ENCODE measurements around the gene BOC.

Gene BOC

DNA sequence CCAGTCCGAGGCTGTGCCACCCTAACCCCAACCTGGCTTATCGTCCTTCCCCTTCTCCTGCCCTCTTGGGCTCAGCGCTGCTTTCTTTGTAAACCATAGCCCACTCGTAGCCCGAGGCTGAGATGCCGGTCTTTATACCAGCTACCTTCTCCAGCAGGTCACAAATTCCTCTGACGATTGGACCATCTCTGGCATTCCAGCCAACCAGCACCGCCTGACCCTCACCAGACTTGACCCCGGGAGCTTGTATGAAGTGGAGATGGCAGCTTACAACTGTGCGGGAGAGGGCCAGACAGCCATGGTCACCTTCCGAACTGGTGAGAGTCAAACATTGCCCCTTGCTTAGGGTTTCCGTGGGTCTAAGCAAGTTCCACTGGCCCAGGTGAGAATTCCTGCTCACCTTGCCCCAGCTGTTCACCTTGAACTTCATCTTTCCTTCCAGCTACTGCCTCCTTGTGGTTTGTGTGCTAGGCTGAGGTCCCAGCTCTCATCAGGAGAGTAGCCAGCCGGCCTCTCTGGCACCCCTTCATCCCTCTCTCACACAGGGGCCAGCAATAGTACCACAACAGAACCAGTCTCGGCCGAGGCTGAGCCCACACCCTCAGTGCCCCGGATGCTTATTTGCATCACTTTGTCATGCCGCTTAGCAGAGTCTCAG lies 66.7 kb downstream of the BOC start:
- Histone ChIP-seq H3K4me3 (replicated peaks; ENCODE audit: insufficient read depth, low read length) (no peak overlapping the region), H3K27me3 (ENCODE audit: insufficient read depth, poor library complexity, severe bottlenecking) (no peaks in the 10 kb centered on the region), H3K27ac (replicated peaks) (no peak overlapping the region)
- DNase-seq (ENCODE audit: low read depth in 1 of 2, low spot score in 1 of 2): no peak
- TF ChIP-seq, protein P1, sequence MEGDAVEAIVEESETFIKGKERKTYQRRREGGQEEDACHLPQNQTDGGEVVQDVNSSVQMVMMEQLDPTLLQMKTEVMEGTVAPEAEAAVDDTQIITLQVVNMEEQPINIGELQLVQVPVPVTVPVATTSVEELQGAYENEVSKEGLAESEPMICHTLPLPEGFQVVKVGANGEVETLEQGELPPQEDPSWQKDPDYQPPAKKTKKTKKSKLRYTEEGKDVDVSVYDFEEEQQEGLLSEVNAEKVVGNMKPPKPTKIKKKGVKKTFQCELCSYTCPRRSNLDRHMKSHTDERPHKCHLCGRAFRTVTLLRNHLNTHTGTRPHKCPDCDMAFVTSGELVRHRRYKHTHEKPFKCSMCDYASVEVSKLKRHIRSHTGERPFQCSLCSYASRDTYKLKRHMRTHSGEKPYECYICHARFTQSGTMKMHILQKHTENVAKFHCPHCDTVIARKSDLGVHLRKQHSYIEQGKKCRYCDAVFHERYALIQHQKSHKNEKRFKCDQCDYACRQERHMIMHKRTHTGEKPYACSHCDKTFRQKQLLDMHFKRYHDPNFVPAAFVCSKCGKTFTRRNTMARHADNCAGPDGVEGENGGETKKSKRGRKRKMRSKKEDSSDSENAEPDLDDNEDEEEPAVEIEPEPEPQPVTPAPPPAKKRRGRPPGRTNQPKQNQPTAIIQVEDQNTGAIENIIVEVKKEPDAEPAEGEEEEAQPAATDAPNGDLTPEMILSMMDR (IDR thresholded peaks at IDR 0.05; ENCODE audit: insufficient read depth, low read length): no peak
- TF ChIP-seq POLR2AphosphoS5 (IDR thresholded peaks at IDR 0.05; ENCODE audit: low read depth): no peak
- TF ChIP-seq, protein P2, sequence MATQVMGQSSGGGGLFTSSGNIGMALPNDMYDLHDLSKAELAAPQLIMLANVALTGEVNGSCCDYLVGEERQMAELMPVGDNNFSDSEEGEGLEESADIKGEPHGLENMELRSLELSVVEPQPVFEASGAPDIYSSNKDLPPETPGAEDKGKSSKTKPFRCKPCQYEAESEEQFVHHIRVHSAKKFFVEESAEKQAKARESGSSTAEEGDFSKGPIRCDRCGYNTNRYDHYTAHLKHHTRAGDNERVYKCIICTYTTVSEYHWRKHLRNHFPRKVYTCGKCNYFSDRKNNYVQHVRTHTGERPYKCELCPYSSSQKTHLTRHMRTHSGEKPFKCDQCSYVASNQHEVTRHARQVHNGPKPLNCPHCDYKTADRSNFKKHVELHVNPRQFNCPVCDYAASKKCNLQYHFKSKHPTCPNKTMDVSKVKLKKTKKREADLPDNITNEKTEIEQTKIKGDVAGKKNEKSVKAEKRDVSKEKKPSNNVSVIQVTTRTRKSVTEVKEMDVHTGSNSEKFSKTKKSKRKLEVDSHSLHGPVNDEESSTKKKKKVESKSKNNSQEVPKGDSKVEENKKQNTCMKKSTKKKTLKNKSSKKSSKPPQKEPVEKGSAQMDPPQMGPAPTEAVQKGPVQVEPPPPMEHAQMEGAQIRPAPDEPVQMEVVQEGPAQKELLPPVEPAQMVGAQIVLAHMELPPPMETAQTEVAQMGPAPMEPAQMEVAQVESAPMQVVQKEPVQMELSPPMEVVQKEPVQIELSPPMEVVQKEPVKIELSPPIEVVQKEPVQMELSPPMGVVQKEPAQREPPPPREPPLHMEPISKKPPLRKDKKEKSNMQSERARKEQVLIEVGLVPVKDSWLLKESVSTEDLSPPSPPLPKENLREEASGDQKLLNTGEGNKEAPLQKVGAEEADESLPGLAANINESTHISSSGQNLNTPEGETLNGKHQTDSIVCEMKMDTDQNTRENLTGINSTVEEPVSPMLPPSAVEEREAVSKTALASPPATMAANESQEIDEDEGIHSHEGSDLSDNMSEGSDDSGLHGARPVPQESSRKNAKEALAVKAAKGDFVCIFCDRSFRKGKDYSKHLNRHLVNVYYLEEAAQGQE (IDR thresholded peaks at IDR 0.05; ENCODE audit: insufficient replicate concordance, low read depth): no peak
- no peak for TF ChIP-seq GABPA (IDR thresholded peaks at IDR 0.05; ENCODE audit: low read depth)
- no peak for TF ChIP-seq SPI1 (IDR thresholded peaks at IDR 0.05; ENCODE audit: borderline replicate concordance, low read depth)

GRCh38 chr3:113278599-113278955 lies 67.2 kb downstream of the BOC start:
- Histone ChIP-seq H3K27me3 (ENCODE audit: insufficient read depth, poor library complexity, severe bottlenecking) (no peaks in the 10 kb centered on the region), H3K4me3 (replicated peaks; ENCODE audit: insufficient read depth, low read length) (no peak overlapping the region), H3K27ac (replicated peaks) (no peak overlapping the region)
- TF ChIP-seq GABPA (IDR thresholded peaks at IDR 0.05; ENCODE audit: low read depth) (no peak), SPI1 (IDR thresholded peaks at IDR 0.05; ENCODE audit: borderline replicate concordance, low read depth) (no peak), POLR2AphosphoS5 (IDR thresholded peaks at IDR 0.05; ENCODE audit: low read depth) (no peak)
- TF ChIP-seq, protein P1 (IDR thresholded peaks at IDR 0.05; ENCODE audit: insufficient read depth, low read length): no peak
- TF ChIP-seq, protein P2 (IDR thresholded peaks at IDR 0.05; ENCODE audit: insufficient replicate concordance, low read depth): no peak
- DNase-seq (ENCODE audit: low read depth in 1 of 2, low spot score in 1 of 2): no peak

GRCh38 chr3:113279686-113280085 lies 68.3 kb downstream of the BOC start:
- H3K27ac ChIP-seq (replicated peaks): no peak overlapping the region
- no peak overlapping the region for H3K4me3 ChIP-seq (replicated peaks; ENCODE audit: insufficient read depth, low read length)
- no peak for DNase-seq (ENCODE audit: low read depth in 1 of 2, low spot score in 1 of 2)
- no peaks in the 10 kb centered on the region for H3K27me3 ChIP-seq (ENCODE audit: insufficient read depth, poor library complexity, severe bottlenecking)
- no peak for TF ChIP-seq POLR2AphosphoS5 (IDR thresholded peaks at IDR 0.05; ENCODE audit: low read depth)
- no peak for TF ChIP-seq GABPA (IDR thresholded peaks at IDR 0.05; ENCODE audit: low read depth)
- TF ChIP-seq SPI1 (IDR thresholded peaks at IDR 0.05; ENCODE audit: borderline replicate concordance, low read depth): no peak
- TF ChIP-seq, protein P2 (IDR thresholded peaks at IDR 0.05; ENCODE audit: insufficient replicate concordance, low read depth): no peak
- TF ChIP-seq, protein P1 (IDR thresholded peaks at IDR 0.05; ENCODE audit: insufficient read depth, low read length): no peak

Measured in HL-60 (cell line).